CD4-positive, alpha-beta T cell treated with Interleukin-6 at 100 ng/mL for 8 hours (primary cell): Measurements from ENCODE around the gene HTR4.
"Not testable (repeated sequence)": the region's sequence is repeated elsewhere in the genome, so short reads cannot be mapped to it uniquely, and the experiment has no call there.

Experiments used
- DNase-seq: peaks from one replicate; pipeline ENCODE4 v3.0.0-alpha.2; 2020; ENCODE audit warnings: mixed read lengths, low spot score

The HTR4 gene

GRCh38 chr5:148474025-148474511, 180.3 kb downstream of the HTR4 start:
- DNase-seq: no peak

- DNase-seq: no peak
Measured at GRCh38 chr5:148471379-148471778, 182.9 kb downstream of the HTR4 start.

GRCh38 chr5:148469501-148469935, 184.8 kb downstream of the HTR4 start:
- no peak for DNase-seq

GRCh38 chr5:148468746-148469145, 185.6 kb downstream of the HTR4 start:
- not testable (repeated sequence) for DNase-seq

GRCh38 chr5:148467958-148468357, 186.4 kb downstream of the HTR4 start:
- no peak for DNase-seq

- DNase-seq: no peak
Measured at GRCh38 chr5:148466236-148466580, 188.1 kb downstream of the HTR4 start.

GRCh38 chr5:148465381-148466235, 188.7 kb downstream of the HTR4 start:
- no peak for DNase-seq

- no peak for DNase-seq
Measured at GRCh38 chr5:148459669-148460068, 194.7 kb downstream of the HTR4 start.

- DNase-seq: no peak
Measured at GRCh38 chr5:148458036-148458888, 196.1 kb downstream of the HTR4 start.

- peak; percentile 5 for DNase-seq
Measured at GRCh38 chr5:148457183-148457620, 197.1 kb downstream of the HTR4 start.

- no peak for DNase-seq
Measured at GRCh38 chr5:148455185-148455584, 199.1 kb downstream of the HTR4 start.

- DNase-seq: no peak
Measured at GRCh38 chr5:148454576-148454975, 199.8 kb downstream of the HTR4 start.

GRCh38 chr5:148452499-148453193, 201.7 kb downstream of the HTR4 start:
- no peak for DNase-seq

- DNase-seq: no peak
Measured at GRCh38 chr5:148446611-148447010, 207.7 kb downstream of the HTR4 start.

GRCh38 chr5:148445578-148445977, 208.7 kb downstream of the HTR4 start:
- DNase-seq: no peak

GRCh38 chr5:148443998-148444397, 210.3 kb downstream of the HTR4 start:
- peak; percentile 45 for DNase-seq

GRCh38 chr5:148443241-148443640, 211.1 kb downstream of the HTR4 start:
- no peak for DNase-seq

GRCh38 chr5:148438933-148439332, 215.4 kb downstream of the HTR4 start:
- no peak for DNase-seq

- no peak for DNase-seq
Measured at GRCh38 chr5:148437249-148437648, 217.1 kb downstream of the HTR4 start.

- no peak for DNase-seq
Measured at GRCh38 chr5:148436029-148436428, 218.3 kb downstream of the HTR4 start.

- DNase-seq: no peak
Measured at GRCh38 chr5:148433826-148434225, 220.5 kb downstream of the HTR4 start.
